ENCODE data around the gene REXO1. TPM values are rescaled to one million over a fixed set of nuclear protein-coding genes. Genes with fewer than 3 reads are reported as not detected.
A peak's percentile ranks its signal among the peaks of the same experiment; 100 is the strongest.

The REXO1 gene
- polyA plus RNA-seq, 1 donor: 24.2 TPM

GRCh38 chr19:1860821-1861598 lies 12.7 kb upstream of the REXO1 start:
- DNase-seq: no peak

GRCh38 chr19:1860042-1860775 lies 11.9 kb upstream of the REXO1 start:
- DNase-seq: peak; percentile 76

GRCh38 chr19:1859331-1859781 lies 11.1 kb upstream of the REXO1 start:
- DNase-seq: no peak

- no peak for DNase-seq
Observed at GRCh38 chr19:1858412-1859081, 10.3 kb upstream of the REXO1 start.

- DNase-seq: no peak
Observed at GRCh38 chr19:1857648-1858326, 9.5 kb upstream of the REXO1 start.

GRCh38 chr19:1856698-1857603 lies 8.7 kb upstream of the REXO1 start:
- no peak for DNase-seq

- no peak for DNase-seq
Observed at GRCh38 chr19:1856345-1856697, 8.0 kb upstream of the REXO1 start.

- no peak for DNase-seq
Observed at GRCh38 chr19:1855828-1856255, 7.6 kb upstream of the REXO1 start.

- peak; percentile 67 for DNase-seq
Observed at GRCh38 chr19:1855040-1855827, 7.0 kb upstream of the REXO1 start.

- DNase-seq: no peak
Observed at GRCh38 chr19:1854542-1855039, 6.3 kb upstream of the REXO1 start.

GRCh38 chr19:1854039-1854541 lies 5.8 kb upstream of the REXO1 start:
- no peak for DNase-seq

GRCh38 chr19:1853295-1854038 lies 5.2 kb upstream of the REXO1 start:
- no peak for DNase-seq

- no peak for DNase-seq
Observed at GRCh38 chr19:1852581-1853128, 4.4 kb upstream of the REXO1 start.

GRCh38 chr19:1851654-1852580 lies 3.6 kb upstream of the REXO1 start:
- DNase-seq: peak; percentile 77

GRCh38 chr19:1850809-1851653 lies 2.7 kb upstream of the REXO1 start:
- DNase-seq: no peak

GRCh38 chr19:1849886-1850398 lies 1.7 kb upstream of the REXO1 start:
- DNase-seq: no peak

- no peak for DNase-seq
Observed at GRCh38 chr19:1849132-1849474, 820 bp upstream of the REXO1 start.

Measured in hindlimb muscle (tissue), 1 donor.